ENCODE results near the gene EDEM1. TPM values are rescaled to one million over a fixed set of nuclear protein-coding genes. Genes with fewer than 3 reads are reported as not detected.
"Not testable (repeated sequence)": the region's sequence is repeated elsewhere in the genome, so short reads cannot be mapped to it uniquely, and the experiment has no call there.

The EDEM1 gene
- total RNA-seq, 3 donors from 2014 or later (not counting 1 experiment from before 2014, with no cell fraction given): 55.3 to 64.2 (median 59.9) TPM

DNA sequence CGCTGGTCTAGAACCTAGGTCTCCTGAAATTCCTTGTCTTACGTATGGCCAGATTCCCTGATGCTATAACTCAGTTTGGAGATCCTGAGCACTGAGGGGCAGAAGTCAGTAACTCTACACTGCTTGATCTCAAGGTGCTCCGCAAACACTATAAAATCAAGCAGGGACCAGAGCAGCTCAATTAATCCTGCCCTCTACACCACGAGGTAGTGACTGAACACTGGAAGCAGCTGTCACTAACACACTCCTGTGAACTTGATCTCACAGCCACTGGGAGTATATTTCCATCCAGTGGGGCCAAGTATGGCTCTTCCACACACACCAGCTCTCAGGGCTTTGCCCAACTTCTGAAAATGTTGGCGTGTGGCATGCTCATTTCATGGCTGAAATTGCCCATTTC lies 51.0 kb downstream of the EDEM1 start:
- Histone ChIP-seq H3K27me3 (ENCODE audit: control insufficient read depth, insufficient read depth, low read length) (no peaks in the 10 kb centered on the region), H3K27ac (ENCODE audit: low read length) (no peak overlapping the region), H3K4me1 (ENCODE audit: control insufficient read depth, insufficient read depth, low read length) (no peaks in the 10 kb centered on the region), H3K36me3 (ENCODE audit: control insufficient read depth, insufficient read depth, low read length) (no peaks in the 10 kb centered on the region), H3K4me3 (ENCODE audit: low read length) (no peak overlapping the region), H3K9me3 (ENCODE audit: control insufficient read depth, insufficient read depth, low read length) (no peaks in the 10 kb centered on the region)
- no peak overlapping the region for H3K27ac Mint-ChIP-seq
- no peaks in the 10 kb centered on the region for H3K27me3 Mint-ChIP-seq (ENCODE audit: low read depth in 2 of 2)
- no peak overlapping the region for H3K4me3 Mint-ChIP-seq
- 65% methylated on average over 5 of the region's 5 CpGs for WGBS (ENCODE audit: insufficient coverage)
- TF ChIP-seq, protein P1, sequence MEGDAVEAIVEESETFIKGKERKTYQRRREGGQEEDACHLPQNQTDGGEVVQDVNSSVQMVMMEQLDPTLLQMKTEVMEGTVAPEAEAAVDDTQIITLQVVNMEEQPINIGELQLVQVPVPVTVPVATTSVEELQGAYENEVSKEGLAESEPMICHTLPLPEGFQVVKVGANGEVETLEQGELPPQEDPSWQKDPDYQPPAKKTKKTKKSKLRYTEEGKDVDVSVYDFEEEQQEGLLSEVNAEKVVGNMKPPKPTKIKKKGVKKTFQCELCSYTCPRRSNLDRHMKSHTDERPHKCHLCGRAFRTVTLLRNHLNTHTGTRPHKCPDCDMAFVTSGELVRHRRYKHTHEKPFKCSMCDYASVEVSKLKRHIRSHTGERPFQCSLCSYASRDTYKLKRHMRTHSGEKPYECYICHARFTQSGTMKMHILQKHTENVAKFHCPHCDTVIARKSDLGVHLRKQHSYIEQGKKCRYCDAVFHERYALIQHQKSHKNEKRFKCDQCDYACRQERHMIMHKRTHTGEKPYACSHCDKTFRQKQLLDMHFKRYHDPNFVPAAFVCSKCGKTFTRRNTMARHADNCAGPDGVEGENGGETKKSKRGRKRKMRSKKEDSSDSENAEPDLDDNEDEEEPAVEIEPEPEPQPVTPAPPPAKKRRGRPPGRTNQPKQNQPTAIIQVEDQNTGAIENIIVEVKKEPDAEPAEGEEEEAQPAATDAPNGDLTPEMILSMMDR (IDR thresholded peaks at IDR 0.05): no peak
- ATAC-seq: no peak
- no peaks in the 10 kb centered on the region for H3K9me3 Mint-ChIP-seq
- H3K36me3 Mint-ChIP-seq: no peaks in the 10 kb centered on the region
- peaks cover 0 to 5% of the 10 kb centered on the region in 2 donors for H3K4me1 Mint-ChIP-seq
- no peak for DNase-seq
- intact Hi-C loops (cut with micrococcal nuclease): no loop called here

DNA sequence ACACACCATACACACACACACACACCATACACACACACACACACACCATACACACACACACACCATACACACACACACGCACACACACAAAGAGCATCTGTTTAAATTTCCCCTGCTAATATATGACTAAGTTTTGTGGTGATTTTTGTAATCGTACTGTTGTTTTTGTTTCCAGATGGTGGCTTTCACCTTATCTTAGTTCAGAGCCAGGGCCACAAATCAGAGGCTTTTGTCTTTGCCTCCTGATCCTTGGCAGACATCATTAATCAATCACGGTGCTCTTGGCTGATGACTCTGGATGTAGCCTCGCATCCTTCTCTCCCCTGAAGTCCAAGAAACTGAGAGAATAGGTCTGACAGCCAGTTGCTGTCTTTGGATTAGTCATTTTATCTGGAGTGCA lies 52.1 kb downstream of the EDEM1 start:
- Mint-ChIP-seq H3K9me3 (no peaks in the 10 kb centered on the region), H3K27me3 (ENCODE audit: low read depth in 2 of 2) (no peaks in the 10 kb centered on the region), H3K4me1 (peaks cover 0 to 5% of the 10 kb centered on the region in 2 donors), H3K4me3 (no peak overlapping the region), H3K27ac (no peak overlapping the region), H3K36me3 (no peaks in the 10 kb centered on the region)
- WGBS (ENCODE audit: insufficient coverage): 62% methylated on average over 3 of the region's 4 CpGs
- no peak overlapping the region for H3K27ac ChIP-seq (ENCODE audit: low read length)
- H3K4me3 ChIP-seq (ENCODE audit: low read length): no peak overlapping the region
- TF ChIP-seq, protein P1 (IDR thresholded peaks at IDR 0.05): no peak
- intact Hi-C loops (cut with micrococcal nuclease): no loop called here
- H3K9me3 ChIP-seq (ENCODE audit: control insufficient read depth, insufficient read depth, low read length): no peaks in the 10 kb centered on the region
- no peaks in the 10 kb centered on the region for H3K4me1 ChIP-seq (ENCODE audit: control insufficient read depth, insufficient read depth, low read length)
- H3K36me3 ChIP-seq (ENCODE audit: control insufficient read depth, insufficient read depth, low read length): no peaks in the 10 kb centered on the region
- ATAC-seq: no peak
- no peaks in the 10 kb centered on the region for H3K27me3 ChIP-seq (ENCODE audit: control insufficient read depth, insufficient read depth, low read length)
- no peak for DNase-seq

DNA sequence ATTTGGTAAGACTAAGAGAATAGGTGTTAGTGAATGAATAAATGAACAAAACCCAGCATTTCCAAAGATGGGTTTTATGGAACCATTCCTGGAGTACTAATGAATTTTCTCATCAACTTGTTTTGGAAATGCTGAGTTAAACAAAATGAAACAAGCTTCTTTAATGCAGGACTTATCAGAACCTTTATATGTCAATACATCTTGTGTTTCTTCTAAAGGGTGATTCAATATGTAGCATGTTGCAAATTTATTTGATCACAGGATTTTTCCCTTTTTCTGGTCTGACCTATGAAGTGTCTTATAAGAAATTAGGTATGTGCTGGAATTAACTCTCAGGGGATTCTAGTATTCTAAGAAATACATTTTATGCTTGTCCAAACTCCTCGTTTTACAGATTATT lies 53.2 kb downstream of the EDEM1 start:
- Histone ChIP-seq H3K36me3 (ENCODE audit: control insufficient read depth, insufficient read depth, low read length) (no peaks in the 10 kb centered on the region), H3K27me3 (ENCODE audit: control insufficient read depth, insufficient read depth, low read length) (no peaks in the 10 kb centered on the region), H3K9me3 (ENCODE audit: control insufficient read depth, insufficient read depth, low read length) (no peaks in the 10 kb centered on the region), H3K27ac (ENCODE audit: low read length) (no peak overlapping the region), H3K4me1 (ENCODE audit: control insufficient read depth, insufficient read depth, low read length) (peaks cover under 1% of the 10 kb centered on the region), H3K4me3 (ENCODE audit: low read length) (no peak overlapping the region)
- DNase-seq: no peak
- intact Hi-C loops (cut with micrococcal nuclease): no loop called here
- 86% methylated on average over 1 of the region's 1 CpG for WGBS (ENCODE audit: insufficient coverage)
- no peak overlapping the region for H3K4me3 Mint-ChIP-seq
- no peaks in the 10 kb centered on the region for H3K36me3 Mint-ChIP-seq
- H3K9me3 Mint-ChIP-seq: no peaks in the 10 kb centered on the region
- no peak for ATAC-seq
- H3K27ac Mint-ChIP-seq: no peak overlapping the region
- H3K27me3 Mint-ChIP-seq (ENCODE audit: low read depth in 2 of 2): no peaks in the 10 kb centered on the region
- TF ChIP-seq, protein P1 (IDR thresholded peaks at IDR 0.05): no peak
- peaks cover 0 to 6% of the 10 kb centered on the region in 2 donors for H3K4me1 Mint-ChIP-seq

DNA sequence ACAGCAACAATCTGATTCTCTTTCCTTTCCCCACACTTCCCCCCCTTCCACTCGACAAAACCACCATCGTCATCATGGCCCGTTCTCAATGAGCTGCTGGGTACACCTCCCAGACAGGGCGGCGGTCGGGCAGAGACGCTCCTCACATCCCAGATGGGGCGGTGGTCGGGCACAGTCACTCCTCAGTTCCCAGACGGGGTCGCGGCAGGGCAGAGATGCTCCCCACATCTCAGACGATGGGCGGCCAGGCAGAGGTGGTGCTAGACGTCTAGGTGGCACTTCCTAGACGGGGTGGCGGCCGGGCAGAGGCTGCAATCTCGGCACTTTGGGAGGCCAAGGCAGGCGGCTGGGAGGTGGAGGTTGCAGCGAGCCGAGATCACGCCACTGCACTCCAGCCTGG lies 55.3 kb downstream of the EDEM1 start:
- H3K36me3 ChIP-seq (ENCODE audit: control insufficient read depth, insufficient read depth, low read length); H3K4me1 ChIP-seq (ENCODE audit: control insufficient read depth, insufficient read depth, low read length); intact Hi-C loops (cut with micrococcal nuclease); H3K27me3 Mint-ChIP-seq (ENCODE audit: low read depth in 2 of 2); H3K4me3 ChIP-seq (ENCODE audit: low read length); H3K9me3 Mint-ChIP-seq; H3K36me3 Mint-ChIP-seq; H3K9me3 ChIP-seq (ENCODE audit: control insufficient read depth, insufficient read depth, low read length); H3K27ac ChIP-seq (ENCODE audit: low read length); ATAC-seq; H3K27ac Mint-ChIP-seq; H3K27me3 ChIP-seq (ENCODE audit: control insufficient read depth, insufficient read depth, low read length); DNase-seq; H3K4me3 Mint-ChIP-seq: not testable (repeated sequence)
- H3K4me1 Mint-ChIP-seq: peaks cover 0 to 10% of the 10 kb centered on the region in 2 donors
- WGBS (ENCODE audit: insufficient coverage): 84% methylated on average over 18 of the region's 23 CpGs
